ENCODE data around the gene PRMT1.

- TF ChIP-seq CTCF (IDR thresholded peaks at IDR 0.05), result no peak
- TF ChIP-seq POLR2A (IDR thresholded peaks at IDR 0.05), result peak; percentile 83 to 91
Measured at GRCh38 chr19:49677231-49677900, at the start of gene PRMT1.

Measured in uterus (tissue), 2 donors.